ENCODE results near the gene GLIS1.

GLIS1 gene

GRCh38 chr1:53553734-53554509 lies 185.0 kb downstream of the GLIS1 start:
- in situ Hi-C loops (cut with MboI; ENCODE audit: low sequenced_read_pairs): no loop called here

GRCh38 chr1:53552981-53553733 lies 185.8 kb downstream of the GLIS1 start:
- in situ Hi-C loops (cut with MboI; ENCODE audit: low sequenced_read_pairs): no loop called here

- in situ Hi-C loops (cut with MboI; ENCODE audit: low sequenced_read_pairs): no loop called here
These were observed 186.7 kb downstream of the GLIS1 start for GRCh38 chr1:53552146-53552861.

- in situ Hi-C loops (cut with MboI; ENCODE audit: low sequenced_read_pairs): no loop called here
These were observed 187.5 kb downstream of the GLIS1 start for GRCh38 chr1:53551428-53551995.

GRCh38 chr1:53550201-53550741 lies 188.7 kb downstream of the GLIS1 start:
- in situ Hi-C loops (cut with MboI; ENCODE audit: low sequenced_read_pairs): no loop called here

GRCh38 chr1:53549781-53550180 lies 189.2 kb downstream of the GLIS1 start:
- in situ Hi-C loops (cut with MboI; ENCODE audit: low sequenced_read_pairs): no loop called here

GRCh38 chr1:53549287-53549686 lies 189.7 kb downstream of the GLIS1 start:
- in situ Hi-C loops (cut with MboI; ENCODE audit: low sequenced_read_pairs): no loop called here

GRCh38 chr1:53548031-53548491 lies 190.9 kb downstream of the GLIS1 start:
- in situ Hi-C loops (cut with MboI; ENCODE audit: low sequenced_read_pairs): no loop called here

GRCh38 chr1:53547231-53547790 lies 191.7 kb downstream of the GLIS1 start:
- in situ Hi-C loops (cut with MboI; ENCODE audit: low sequenced_read_pairs): no loop called here

GRCh38 chr1:53546409-53547155 lies 192.4 kb downstream of the GLIS1 start:
- in situ Hi-C loops (cut with MboI; ENCODE audit: low sequenced_read_pairs): no loop called here

GRCh38 chr1:53545663-53546408 lies 193.1 kb downstream of the GLIS1 start:
- in situ Hi-C loops (cut with MboI; ENCODE audit: low sequenced_read_pairs): no loop called here

- in situ Hi-C loops (cut with MboI; ENCODE audit: low sequenced_read_pairs): no loop called here
These were observed 194.0 kb downstream of the GLIS1 start for GRCh38 chr1:53544728-53545515.

GRCh38 chr1:53543778-53544695 lies 194.9 kb downstream of the GLIS1 start:
- in situ Hi-C loops (cut with MboI; ENCODE audit: low sequenced_read_pairs): no loop called here

- in situ Hi-C loops (cut with MboI; ENCODE audit: low sequenced_read_pairs): no loop called here
These were observed 195.7 kb downstream of the GLIS1 start for GRCh38 chr1:53543130-53543777.

- in situ Hi-C loops (cut with MboI; ENCODE audit: low sequenced_read_pairs): no loop called here
These were observed 196.4 kb downstream of the GLIS1 start for GRCh38 chr1:53542551-53542950.

- in situ Hi-C loops (cut with MboI; ENCODE audit: low sequenced_read_pairs): no loop called here
These were observed 197.0 kb downstream of the GLIS1 start for GRCh38 chr1:53541761-53542550.

Data from HL-60/S4 treated with phorbol 12-myristate 13-acetate at 8.2 ng/mL for 4 days and 3 days (cell line).